Neural cell (in vitro differentiated cells): ENCODE data around the gene MSI2. TPM values are rescaled to one million over a fixed set of nuclear protein-coding genes. Genes with fewer than 3 reads are reported as not detected.

Source experiments
- H2AFZ ChIP-seq: fragments of 200-600, 300-800 bp; sonication (generic), shearing (Covaris generic); 2 replicates; pipeline ENCODE4 v1.6.0; 2014; ENCODE audit warnings: low read depth, mild to moderate bottlenecking, antibody characterized with exemption, low read length, moderate library complexity
- H3F3A ChIP-seq: fragments of 200-600 bp; shearing (Covaris generic); 2 replicates; pipeline ENCODE4 v1.6.1; 2016; ENCODE audit warnings: mild to moderate bottlenecking, moderate library complexity, mixed read lengths, antibody characterized with exemption, low read length; ENCODE audit not compliant: insufficient read depth, poor library complexity, severe bottlenecking
- H3K27ac ChIP-seq: fragments of 200-600, 300-800 bp; sonication (generic), shearing (Covaris generic); 2 replicates; pipeline ENCODE4 v1.5.1; 2014; ENCODE audit warnings: mild to moderate bottlenecking, low read length, moderate library complexity
- H3K27me3 ChIP-seq: fragments of 300-800, 200-600 bp; sonication (generic), shearing (Covaris generic); 2 replicates; pipeline ENCODE4 v1.6.0; 2014; ENCODE audit warnings: mild to moderate bottlenecking, low read depth, low read length, moderate library complexity; ENCODE audit not compliant: insufficient read depth
- H3K36me3 ChIP-seq: fragments of 300-800, 200-600 bp; sonication (generic), shearing (Covaris generic); 2 replicates; pipeline ENCODE4 v1.5.1; 2014; ENCODE audit warnings: mild to moderate bottlenecking, antibody characterized with exemption, low read length, moderate library complexity; ENCODE audit not compliant: insufficient read depth
- H3K4me2 ChIP-seq: fragments of 300-800, 200-600 bp; sonication (generic), shearing (Covaris generic); 2 replicates; pipeline ENCODE4 v1.6.0; 2014; ENCODE audit warnings: mild to moderate bottlenecking, low read length
- H3K4me3 ChIP-seq: fragments of 300-800, 200-600 bp; sonication (generic), shearing (Covaris generic); 2 replicates; pipeline ENCODE4 v1.5.1; 2014; ENCODE audit warnings: mild to moderate bottlenecking, low read length, moderate library complexity
- H3K79me2 ChIP-seq: fragments of 200-600 bp; shearing (Covaris generic); replicated peaks from 2 replicates; pipeline ENCODE4 v1.6.0; 2014; ENCODE audit warnings: mild to moderate bottlenecking, low read length, moderate library complexity; ENCODE audit not compliant: insufficient read depth
- H3K9ac ChIP-seq: fragments of 300-800, 200-600 bp; sonication (generic), shearing (Covaris generic); 2 replicates; pipeline ENCODE4 v1.6.1; 2016; ENCODE audit warnings: mild to moderate bottlenecking, low read length, mixed read lengths
- H3K9me2 ChIP-seq: fragments of 200-600 bp; shearing (Covaris generic); 2 replicates; pipeline ENCODE4 v1.6.1; 2016; ENCODE audit warnings: mild to moderate bottlenecking, low read length, mixed read lengths; ENCODE audit not compliant: insufficient read depth
- H3K9me3 ChIP-seq: fragments of 200-600, 300-800 bp; sonication (generic), shearing (Covaris generic); 2 replicates; pipeline ENCODE4 v1.6.1; 2016; ENCODE audit warnings: mild to moderate bottlenecking, mixed run types, low read length, moderate library complexity, mixed read lengths
- H4K20me1 ChIP-seq: fragments of 200-600 bp; shearing (Covaris generic); 2 replicates; pipeline ENCODE4 v1.6.1; 2016; ENCODE audit warnings: mild to moderate bottlenecking, mixed run types; ENCODE audit not compliant: insufficient read depth
- CTCF ChIP-seq: fragments of 450-650 bp; IDR thresholded peaks from 2 replicates; pipeline ENCODE4 v1.5.1; 2014; ENCODE audit warnings: antibody characterized with exemption, mild to moderate bottlenecking, moderate library complexity; ENCODE audit not compliant: poor library complexity, severe bottlenecking
- EP300 ChIP-seq: fragments of 450-650 bp; conservative IDR thresholded peaks from 2 replicates; pipeline ENCODE4 v1.6.1; 2014; ENCODE audit warnings: antibody characterized with exemption, mild to moderate bottlenecking, moderate library complexity; ENCODE audit not compliant: poor library complexity, severe bottlenecking
- EZH2 ChIP-seq: fragments of 200-600, 300-800 bp; shearing (Covaris generic), sonication (generic); IDR thresholded peaks from 2 replicates; pipeline ENCODE4 v1.6.1; 2014; ENCODE audit warnings: antibody characterized with exemption, low read length, borderline replicate concordance, mild to moderate bottlenecking; ENCODE audit not compliant: insufficient read depth, poor library complexity, severe bottlenecking
- MXI1 ChIP-seq: fragments of 450-650 bp; conservative IDR thresholded peaks from 2 replicates; pipeline ENCODE4 v1.6.1; 2014; ENCODE audit warnings: antibody characterized with exemption, mild to moderate bottlenecking; ENCODE audit not compliant: poor library complexity, severe bottlenecking
- POLR2AphosphoS5 ChIP-seq: IDR thresholded peaks from 2 replicates; pipeline ENCODE4 v1.6.1; 2012
- RAD21 ChIP-seq: fragments of 450-650 bp; conservative IDR thresholded peaks from 2 replicates; pipeline ENCODE4 v1.6.1; 2014; ENCODE audit warnings: antibody characterized with exemption, mild to moderate bottlenecking, moderate library complexity
- REST ChIP-seq: IDR thresholded peaks from 2 replicates; pipeline ENCODE4 v1.6.1; 2012; ENCODE audit warnings: borderline replicate concordance
- SMC3 ChIP-seq: fragments of 450-650 bp; conservative IDR thresholded peaks from 2 replicates; pipeline ENCODE4 v1.6.1; 2014; ENCODE audit warnings: antibody characterized with exemption, mild to moderate bottlenecking, moderate library complexity; ENCODE audit not compliant: poor library complexity
- TAF1 ChIP-seq: IDR thresholded peaks from 2 replicates; pipeline ENCODE4 v1.6.1; 2012; ENCODE audit warnings: low read depth
- polyA plus RNA-seq: library from polyadenylated mRNA; depleted of rRNA; stranded (reverse); fragments of >200 nt; gene quantifications from 2 replicates; pipeline ENCODE4 v1.2.3, GENCODE V29; 2014

The MSI2 gene
- polyA plus RNA-seq, 1 donor from 2014 or later, result 61.4 TPM

GRCh38 chr17:57438066-57438731 is 181.9 kb downstream of the MSI2 start:
- H3K27ac ChIP-seq, result no peak overlapping the region
- H3F3A ChIP-seq, result no peaks in the 10 kb centered on the region
- H4K20me1 ChIP-seq, result no peaks in the 10 kb centered on the region
- H3K27me3 ChIP-seq, result no peaks in the 10 kb centered on the region
- TF ChIP-seq CTCF (no peak), TAF1 (no peak), SMC3 (no peak), EZH2 (no peak), RAD21 (no peak), EP300 (no peak), MXI1 (no peak), POLR2AphosphoS5 (no peak), REST (no peak)
- no peaks in the 10 kb centered on the region for H3K9me3 ChIP-seq
- no peaks in the 10 kb centered on the region for H3K9me2 ChIP-seq
- H3K4me3 ChIP-seq, result no peak overlapping the region
- no peak overlapping the region for H3K9ac ChIP-seq
- no peak overlapping the region for H2AFZ ChIP-seq
- no peak overlapping the region for H3K4me2 ChIP-seq
- H3K36me3 ChIP-seq, result no peaks in the 10 kb centered on the region
- peaks cover 71% of the 10 kb centered on the region for H3K79me2 ChIP-seq

GRCh38 chr17:57439651-57440050 is 183.3 kb downstream of the MSI2 start:
- Histone ChIP-seq H3K79me2 (peaks cover 63% of the 10 kb centered on the region), H2AFZ (no peak overlapping the region), H3K36me3 (no peaks in the 10 kb centered on the region), H3K27me3 (no peaks in the 10 kb centered on the region), H3K27ac (no peak overlapping the region), H3K4me2 (no peak overlapping the region), H3K9me2 (no peaks in the 10 kb centered on the region), H4K20me1 (no peaks in the 10 kb centered on the region), H3K4me3 (no peak overlapping the region), H3K9ac (no peak overlapping the region), H3K9me3 (no peaks in the 10 kb centered on the region), H3F3A (no peaks in the 10 kb centered on the region)
- TF ChIP-seq REST (no peak), EP300 (no peak), SMC3 (no peak), EZH2 (no peak), TAF1 (no peak), POLR2AphosphoS5 (no peak), MXI1 (no peak), CTCF (no peak), RAD21 (no peak)
